Stimulated activated effector memory CD8-positive, alpha-beta T cell treated with anti-CD3 and anti-CD28 coated beads, Interleukin-12 subunit alpha, Interleukin-12 subunit beta, amount 100 ng/mL, for 72 hours (primary cell): Measurements from ENCODE around the gene STT3B.
"Not testable (repeated sequence)": the region's sequence is repeated elsewhere in the genome, so short reads cannot be mapped to it uniquely, and the experiment has no call there.

ENCODE experiments used
- ATAC-seq: fragments of 150-1000 bp; cut with Tn5 transposase; 2 replicates; pipeline ENCODE4 v1.10.0; 2021
- DNase-seq, 2 donors: peaks; one replicate each; pipeline ENCODE4 v3.0.0; 2021 to 2022; ENCODE audit warnings: low spot score in 2 of 2
- H3K27ac Mint-ChIP-seq: one replicate; pipeline ENCODE4 v1.8.0; 2022; ENCODE audit warnings: mild to moderate bottlenecking, mixed read lengths
- H3K36me3 Mint-ChIP-seq: one replicate; pipeline ENCODE4 v1.8.0; 2022; ENCODE audit warnings: mild to moderate bottlenecking, mixed read lengths
- H3K4me1 Mint-ChIP-seq: one replicate; pipeline ENCODE4 v1.8.0; 2022; ENCODE audit warnings: mixed read lengths
- H3K4me3 Mint-ChIP-seq: one replicate; pipeline ENCODE4 v1.8.0; 2022; ENCODE audit warnings: mild to moderate bottlenecking, mixed read lengths
- H3K9me3 Mint-ChIP-seq: one replicate; pipeline ENCODE4 v1.8.0; 2022; ENCODE audit warnings: mixed read lengths

The STT3B gene

DNA sequence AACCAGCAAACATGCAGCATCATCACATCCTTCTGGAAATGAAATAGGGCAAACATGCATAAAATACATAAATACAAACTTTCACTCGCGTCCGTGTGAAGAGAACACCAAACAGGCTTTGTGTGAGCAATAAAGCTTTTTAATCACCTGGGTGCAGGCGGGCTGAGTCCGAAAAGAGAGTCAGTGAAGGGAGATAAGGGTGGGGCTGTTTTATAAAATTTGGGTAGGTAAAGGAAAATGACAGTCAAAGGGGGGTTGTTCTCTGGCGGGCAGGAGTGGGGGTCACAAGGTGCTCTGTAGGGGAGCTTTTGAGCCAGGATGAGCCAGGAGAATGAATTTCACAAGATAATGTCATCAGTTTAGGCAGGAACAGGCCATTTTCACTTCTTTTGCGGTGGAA is 26.2 kb upstream of the STT3B start:
- peaks cover 44% of the 10 kb centered on the region for H3K4me1 Mint-ChIP-seq
- H3K4me3 Mint-ChIP-seq, H3K9me3 Mint-ChIP-seq, H3K36me3 Mint-ChIP-seq, ATAC-seq, H3K27ac Mint-ChIP-seq, DNase-seq: not testable (repeated sequence)

DNA sequence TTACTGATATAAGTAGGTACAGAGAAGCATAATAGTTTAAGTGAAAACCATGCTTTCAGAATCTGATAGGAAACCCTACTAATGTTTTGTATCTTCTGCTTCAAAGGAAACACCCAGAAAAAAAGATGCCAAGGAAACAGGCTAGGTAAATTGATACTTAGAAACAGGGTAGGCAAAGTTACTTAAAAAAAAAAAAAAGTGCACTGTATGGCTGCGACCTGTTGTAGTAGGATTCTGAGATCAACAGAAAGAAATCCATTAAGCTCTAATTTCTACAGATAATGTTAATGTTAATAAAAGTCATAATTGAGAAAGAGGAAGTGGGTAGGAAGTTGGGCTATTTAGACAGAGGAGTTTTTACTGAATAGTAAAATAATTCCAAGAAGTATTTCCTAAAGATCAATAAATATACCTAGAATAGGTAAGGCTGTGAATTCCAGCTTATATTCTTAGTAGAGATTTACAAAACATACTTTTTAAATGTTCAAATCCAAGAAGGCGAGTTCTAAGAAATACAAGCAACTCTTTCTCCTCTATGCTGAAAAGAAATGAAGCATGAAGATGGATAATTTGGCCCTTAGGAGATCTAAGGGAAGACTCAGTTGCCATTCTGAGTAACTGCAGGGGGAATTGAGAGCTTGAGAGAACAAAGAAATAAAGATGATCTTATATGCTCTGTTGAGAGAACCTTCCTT is 24.1 kb upstream of the STT3B start:
- no peak for ATAC-seq
- no peak overlapping the region for H3K27ac Mint-ChIP-seq
- no peak for DNase-seq
- H3K9me3 Mint-ChIP-seq: no peaks in the 10 kb centered on the region
- no peak overlapping the region for H3K4me3 Mint-ChIP-seq
- no peaks in the 10 kb centered on the region for H3K36me3 Mint-ChIP-seq
- H3K4me1 Mint-ChIP-seq: peaks cover 29% of the 10 kb centered on the region

DNA sequence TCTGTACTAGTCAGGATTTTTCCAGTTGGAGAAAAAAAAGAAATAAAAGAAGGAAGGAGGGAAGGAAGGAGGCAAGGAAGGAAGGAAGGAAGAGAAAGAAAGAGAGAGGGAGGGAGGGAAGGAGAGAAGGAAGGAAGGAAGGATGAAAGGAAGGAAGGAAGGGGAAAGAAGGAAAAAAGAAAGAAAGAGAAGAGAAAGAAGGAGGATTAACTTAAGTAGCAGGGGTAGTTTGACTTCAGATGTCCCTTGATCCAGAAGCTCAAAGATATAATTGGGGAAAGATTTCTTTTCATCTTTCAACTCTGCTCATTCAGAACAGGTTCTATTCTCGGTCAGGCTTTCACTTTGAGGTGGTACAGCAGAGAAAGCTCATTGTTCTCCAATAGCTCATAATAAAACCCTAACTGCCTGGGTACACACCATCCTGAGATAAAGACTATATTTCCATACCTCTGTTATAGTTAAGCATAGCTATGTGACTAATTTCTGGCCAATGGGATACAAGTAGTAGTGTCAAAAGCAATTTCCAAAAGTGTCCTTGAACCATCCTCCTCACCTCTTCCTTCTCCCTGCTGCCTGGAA is 23.5 kb upstream of the STT3B start:
- peaks cover 28% of the 10 kb centered on the region for H3K4me1 Mint-ChIP-seq
- ATAC-seq (no peak), DNase-seq (no peak)
- no peaks in the 10 kb centered on the region for H3K36me3 Mint-ChIP-seq
- no peak overlapping the region for H3K27ac Mint-ChIP-seq
- H3K4me3 Mint-ChIP-seq: no peak overlapping the region
- H3K9me3 Mint-ChIP-seq: no peaks in the 10 kb centered on the region

DNA sequence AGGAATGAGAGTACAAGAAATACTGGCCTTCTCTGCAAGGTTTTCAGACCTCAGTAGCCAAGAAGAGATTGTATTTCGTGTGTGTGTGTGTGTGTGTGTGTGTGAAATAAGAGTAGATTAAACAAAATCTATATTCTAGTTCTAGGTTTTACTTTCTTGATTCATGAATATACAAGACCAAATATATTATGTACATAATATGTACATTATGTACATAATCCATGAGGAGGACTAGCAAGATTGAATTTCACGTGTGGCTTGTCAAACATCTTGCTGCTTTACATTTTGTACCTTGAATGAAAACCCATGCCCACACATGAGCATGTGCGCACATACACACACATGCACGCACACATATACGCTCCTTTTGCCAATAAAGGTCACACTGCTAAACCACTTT is 18.2 kb upstream of the STT3B start:
- H3K9me3 Mint-ChIP-seq: no peaks in the 10 kb centered on the region
- no peaks in the 10 kb centered on the region for H3K36me3 Mint-ChIP-seq
- H3K4me3 Mint-ChIP-seq: no peak overlapping the region
- DNase-seq (no peak), ATAC-seq (no peak)
- no peak overlapping the region for H3K27ac Mint-ChIP-seq
- H3K4me1 Mint-ChIP-seq: peaks cover 2% of the 10 kb centered on the region

DNA sequence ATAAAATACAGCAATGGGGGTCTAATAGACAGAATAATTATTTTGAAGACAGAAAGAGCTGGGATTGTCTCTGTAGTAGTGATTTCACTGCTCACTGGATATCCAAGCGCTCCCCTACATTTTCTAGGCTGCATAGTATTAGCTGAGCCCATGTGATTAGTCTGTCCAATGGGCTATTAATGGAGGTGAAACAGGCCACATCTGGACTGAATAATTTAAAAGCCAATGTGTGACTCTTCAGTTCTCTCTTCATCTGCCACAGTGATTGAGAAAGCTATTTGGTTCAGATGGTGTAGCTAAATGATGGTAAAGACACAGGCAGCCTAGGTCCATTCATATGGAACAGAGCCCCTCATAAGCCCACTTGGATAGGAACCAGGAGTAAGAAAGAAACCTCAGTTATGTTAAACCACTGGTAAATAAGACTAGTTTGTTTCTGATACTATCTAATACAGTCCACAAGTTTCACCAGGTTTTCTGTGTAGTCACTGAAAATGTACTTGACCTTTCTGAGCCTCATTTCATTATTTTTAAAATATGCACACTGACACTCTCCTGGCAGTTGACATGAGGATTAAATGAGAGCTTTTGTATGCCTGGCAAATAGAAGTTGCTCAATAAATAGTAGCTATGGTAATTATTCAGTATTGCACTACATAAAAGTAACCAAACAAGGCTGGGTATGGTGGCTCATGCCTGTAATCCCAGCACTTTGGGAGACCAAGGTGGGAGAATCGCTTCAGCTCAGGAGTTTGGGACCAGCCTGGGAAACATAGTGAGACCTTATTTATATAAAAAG is 17.0 kb upstream of the STT3B start:
- DNase-seq (no peak), ATAC-seq (no peak)
- no peaks in the 10 kb centered on the region for H3K36me3 Mint-ChIP-seq
- no peaks in the 10 kb centered on the region for H3K9me3 Mint-ChIP-seq
- H3K4me3 Mint-ChIP-seq: no peak overlapping the region
- H3K27ac Mint-ChIP-seq: no peak overlapping the region
- no peaks in the 10 kb centered on the region for H3K4me1 Mint-ChIP-seq

DNA sequence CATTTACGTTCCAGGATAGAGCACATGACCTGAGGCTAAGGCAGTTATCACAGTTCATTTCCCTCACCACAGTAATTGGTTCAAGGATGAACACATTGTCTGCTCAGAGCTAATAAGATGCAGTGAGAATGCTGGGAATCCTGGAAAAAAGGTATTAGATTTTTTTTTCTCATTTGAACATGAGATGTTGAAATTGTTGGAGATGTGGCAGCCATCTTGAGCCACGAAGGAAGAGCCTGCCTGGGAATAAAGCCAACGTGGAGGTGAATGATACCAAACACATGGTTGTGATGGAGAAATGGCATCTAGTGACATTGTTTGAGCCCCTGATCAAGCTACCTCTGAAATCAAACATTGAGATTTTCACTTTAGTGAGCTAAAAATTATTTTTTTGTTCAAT is 16.0 kb upstream of the STT3B start:
- no peaks in the 10 kb centered on the region for H3K36me3 Mint-ChIP-seq
- H3K4me3 Mint-ChIP-seq: no peak overlapping the region
- no peaks in the 10 kb centered on the region for H3K9me3 Mint-ChIP-seq
- no peak for ATAC-seq
- DNase-seq: no peak
- H3K27ac Mint-ChIP-seq: no peak overlapping the region
- H3K4me1 Mint-ChIP-seq: peaks cover 4% of the 10 kb centered on the region

DNA sequence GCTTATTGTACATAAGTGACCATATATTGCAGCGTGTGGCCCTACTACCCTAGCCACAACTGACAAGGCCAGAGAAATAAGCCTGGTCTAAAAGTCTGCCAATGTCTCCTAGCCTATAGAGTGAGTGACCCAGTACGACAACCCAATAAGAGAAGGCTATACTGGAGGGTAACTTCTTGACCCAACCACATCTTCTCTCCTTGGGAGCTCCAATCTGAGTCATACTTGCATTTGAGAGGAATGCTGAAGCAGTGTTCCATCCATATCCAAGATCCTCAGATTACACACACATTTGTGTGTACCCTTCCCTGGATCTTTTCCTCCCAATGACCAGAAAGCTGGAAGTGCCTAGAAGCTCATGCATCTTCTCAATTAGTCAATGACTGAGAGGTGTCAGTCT is 11.3 kb upstream of the STT3B start:
- Mint-ChIP-seq H3K27ac (peak overlapping the region; percentile 24), H3K36me3 (no peaks in the 10 kb centered on the region), H3K4me1 (peaks cover 11% of the 10 kb centered on the region), H3K4me3 (no peak overlapping the region), H3K9me3 (no peaks in the 10 kb centered on the region)
- DNase-seq: no peak
- ATAC-seq: no peak

DNA sequence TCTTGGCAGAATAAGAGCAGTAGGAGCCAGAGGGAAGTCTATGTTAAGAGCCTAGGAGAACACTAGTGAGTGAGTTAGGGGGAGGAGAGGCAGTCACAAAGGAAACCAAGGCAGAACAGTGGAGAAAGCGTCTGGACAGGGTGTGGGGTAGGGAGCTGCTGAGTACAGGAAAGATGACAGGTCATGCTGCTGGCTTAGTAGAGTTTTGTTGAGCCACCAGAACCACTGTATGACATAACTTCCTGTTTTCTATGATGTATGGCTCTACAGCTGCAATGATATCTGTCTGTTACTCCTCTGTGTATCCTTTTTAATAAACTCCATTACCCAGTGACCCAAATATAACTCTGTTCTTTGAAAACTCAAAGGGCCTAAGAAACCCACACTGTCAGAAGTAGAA is 10.6 kb upstream of the STT3B start:
- DNase-seq (peak in 1 of 2 donors; percentile 54), ATAC-seq (peak; percentile 99)
- no peak overlapping the region for H3K4me3 Mint-ChIP-seq
- H3K4me1 Mint-ChIP-seq: peaks cover 11% of the 10 kb centered on the region
- no peaks in the 10 kb centered on the region for H3K36me3 Mint-ChIP-seq
- no peaks in the 10 kb centered on the region for H3K9me3 Mint-ChIP-seq
- peak overlapping the region; percentile 24 for H3K27ac Mint-ChIP-seq

DNA sequence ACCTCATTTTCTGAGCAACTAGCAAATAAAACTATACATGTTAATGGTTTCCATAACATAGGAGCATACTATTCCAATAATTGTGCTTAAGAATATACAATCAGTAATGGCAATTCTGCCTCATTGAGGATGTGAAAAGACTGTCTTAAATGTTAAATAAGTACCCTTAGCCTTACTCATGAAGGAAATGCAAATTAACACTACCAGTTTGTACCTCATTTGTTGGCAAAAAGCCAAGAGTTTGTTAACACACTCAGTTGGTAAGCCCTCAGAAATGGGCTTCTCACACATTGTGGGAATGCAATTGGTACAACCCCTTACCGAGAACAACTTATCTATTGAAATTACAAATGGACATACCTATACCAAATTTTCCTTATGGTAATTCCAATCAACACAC is 9.2 kb upstream of the STT3B start:
- Mint-ChIP-seq H3K27ac (no peak overlapping the region), H3K4me1 (peaks cover 11% of the 10 kb centered on the region), H3K36me3 (no peaks in the 10 kb centered on the region), H3K9me3 (no peaks in the 10 kb centered on the region), H3K4me3 (no peak overlapping the region)
- no peak for DNase-seq
- ATAC-seq: no peak

DNA sequence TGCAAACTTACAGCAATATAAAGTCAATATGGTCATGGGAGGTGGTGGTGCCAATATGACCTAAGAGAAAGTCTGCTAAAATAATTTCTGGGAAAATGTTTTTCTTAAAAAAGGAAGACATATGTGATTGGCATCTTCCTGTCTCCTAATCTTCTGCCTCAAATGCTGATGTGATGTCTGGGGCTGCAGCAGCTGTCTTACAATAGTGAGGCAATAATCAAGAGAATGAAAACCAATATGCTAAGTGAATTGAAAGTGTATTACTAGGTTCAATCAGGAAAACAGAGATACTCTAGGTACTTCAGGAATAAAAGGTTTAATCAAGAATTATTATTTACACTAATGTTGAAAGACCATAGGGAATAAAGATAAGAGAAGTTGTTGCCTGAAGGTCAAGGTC is 7.2 kb upstream of the STT3B start:
- ATAC-seq (no peak), DNase-seq (no peak)
- Mint-ChIP-seq H3K27ac (no peak overlapping the region), H3K9me3 (no peaks in the 10 kb centered on the region), H3K4me1 (peaks cover 11% of the 10 kb centered on the region), H3K36me3 (no peaks in the 10 kb centered on the region), H3K4me3 (no peak overlapping the region)

DNA sequence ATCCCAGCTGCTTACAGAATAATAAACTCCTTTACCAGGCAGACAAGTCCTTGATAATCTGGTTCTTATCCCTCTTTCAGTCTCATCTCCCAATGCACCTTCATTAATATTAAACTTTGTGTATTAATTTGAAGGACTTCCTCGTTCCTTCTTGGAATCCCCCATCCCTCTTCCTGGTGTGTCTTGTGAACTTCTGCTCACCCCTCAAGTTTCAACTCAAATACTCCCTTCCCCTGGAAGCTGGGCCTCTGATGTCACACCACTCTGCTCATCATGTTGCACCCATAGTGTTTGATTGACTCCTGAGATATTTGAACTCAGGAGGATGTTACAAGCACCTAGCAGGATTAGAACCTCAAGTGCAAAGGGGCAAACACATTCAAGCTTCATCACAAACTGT is 3.3 kb upstream of the STT3B start:
- no peak for DNase-seq
- no peaks in the 10 kb centered on the region for H3K4me1 Mint-ChIP-seq
- no peak overlapping the region for H3K4me3 Mint-ChIP-seq
- H3K9me3 Mint-ChIP-seq: no peaks in the 10 kb centered on the region
- no peak for ATAC-seq
- no peak overlapping the region for H3K27ac Mint-ChIP-seq
- peaks cover 21% of the 10 kb centered on the region for H3K36me3 Mint-ChIP-seq

DNA sequence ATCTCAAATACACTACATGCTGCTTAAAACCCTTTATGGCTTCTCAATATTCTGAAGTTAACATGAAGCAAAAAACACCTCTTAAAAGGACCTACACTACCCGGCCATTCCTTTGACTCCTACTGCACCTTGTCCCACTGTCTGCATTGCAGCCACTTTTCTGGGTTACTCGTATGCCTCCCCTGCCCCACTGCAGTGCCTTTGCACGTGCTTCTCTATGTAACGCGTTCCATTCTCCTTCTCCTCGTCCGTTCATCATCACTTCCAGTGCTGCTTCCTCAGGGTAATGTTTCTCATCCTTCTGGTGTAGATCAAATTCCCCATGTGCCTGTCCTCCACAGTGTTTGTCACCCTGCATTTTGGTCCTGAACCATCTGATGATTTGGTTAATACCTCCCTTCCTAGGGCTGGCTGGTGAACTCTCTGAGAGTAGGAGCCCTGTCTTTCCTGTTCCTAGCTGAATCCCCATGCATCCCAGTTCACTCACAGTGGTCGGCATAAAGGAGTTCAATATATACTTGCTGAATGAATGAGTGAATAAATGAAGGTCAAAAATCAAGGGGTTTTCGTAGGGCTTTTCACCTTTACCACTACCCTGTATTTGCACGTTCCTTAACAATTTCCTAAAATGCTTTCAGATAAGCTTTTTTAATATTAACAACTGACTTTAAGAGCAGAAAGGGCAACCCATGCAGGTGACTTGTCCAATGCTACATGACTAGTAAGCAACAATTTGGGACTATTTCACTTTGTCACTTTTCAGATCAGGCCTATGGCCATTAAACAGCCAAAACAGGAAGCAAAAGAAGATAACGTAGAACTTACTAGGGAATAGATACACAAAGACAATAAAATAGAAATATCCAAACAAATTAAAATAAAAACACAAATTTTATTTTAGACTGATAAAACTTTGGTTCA is 2.4 kb upstream of the STT3B start:
- no peak for DNase-seq
- no peak for ATAC-seq
- H3K4me1 Mint-ChIP-seq: no peaks in the 10 kb centered on the region
- no peaks in the 10 kb centered on the region for H3K9me3 Mint-ChIP-seq
- no peak overlapping the region for H3K27ac Mint-ChIP-seq
- no peak overlapping the region for H3K4me3 Mint-ChIP-seq
- peaks cover 21% of the 10 kb centered on the region for H3K36me3 Mint-ChIP-seq

DNA sequence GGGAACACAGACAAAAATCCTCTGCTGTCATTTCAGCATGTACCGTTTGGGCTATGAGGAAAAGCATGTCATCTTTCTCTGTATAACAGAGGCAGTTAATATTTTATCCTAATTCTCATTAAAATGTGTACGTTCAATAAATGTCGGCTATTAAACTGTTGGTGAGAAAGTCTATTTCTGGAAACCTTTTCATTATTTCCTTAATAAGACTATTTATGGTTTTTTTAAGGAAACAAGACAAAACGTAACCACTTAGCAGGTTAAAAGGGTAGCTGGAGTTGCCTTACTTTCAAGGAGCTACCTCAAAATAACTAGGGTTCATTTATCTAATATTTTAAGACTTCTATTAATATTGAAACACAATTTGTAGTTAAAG is 1.8 kb upstream of the STT3B start:
- H3K4me1 Mint-ChIP-seq: peaks cover 1% of the 10 kb centered on the region
- H3K36me3 Mint-ChIP-seq: peaks cover 21% of the 10 kb centered on the region
- no peaks in the 10 kb centered on the region for H3K9me3 Mint-ChIP-seq
- DNase-seq (no peak), ATAC-seq (no peak)
- no peak overlapping the region for H3K27ac Mint-ChIP-seq
- H3K4me3 Mint-ChIP-seq: no peak overlapping the region

DNA sequence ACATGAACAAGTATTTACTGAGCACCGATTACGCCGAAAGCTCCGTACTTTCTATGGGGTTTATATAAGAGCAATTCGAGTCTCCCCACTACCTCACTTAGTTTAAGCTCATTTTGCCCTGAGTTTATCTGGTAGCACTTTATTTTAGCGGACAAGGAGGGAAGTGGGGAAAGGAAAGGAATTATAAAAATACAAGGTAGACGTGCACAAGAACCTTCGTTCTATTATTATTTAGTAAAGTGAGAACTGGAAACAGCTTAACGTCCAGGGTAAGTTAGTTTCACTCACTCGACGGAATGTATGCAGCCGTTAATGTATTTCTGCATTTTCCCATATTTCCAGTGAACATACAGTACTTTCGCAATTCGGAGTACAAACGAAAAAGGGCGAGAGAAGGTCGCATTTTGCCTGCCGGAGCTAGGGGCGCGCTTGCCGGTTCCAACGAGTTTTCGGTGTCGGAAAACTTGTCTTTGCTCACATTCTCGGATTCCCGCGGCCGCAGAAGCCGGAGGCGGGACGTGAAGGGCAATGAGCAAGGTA is 1.2 kb upstream of the STT3B start:
- DNase-seq: no peak
- Mint-ChIP-seq H3K27ac (peak overlapping the region; percentile 99), H3K4me3 (no peak overlapping the region), H3K9me3 (no peaks in the 10 kb centered on the region), H3K4me1 (peaks cover 7% of the 10 kb centered on the region), H3K36me3 (peaks cover 21% of the 10 kb centered on the region)
- no peak for ATAC-seq

DNA sequence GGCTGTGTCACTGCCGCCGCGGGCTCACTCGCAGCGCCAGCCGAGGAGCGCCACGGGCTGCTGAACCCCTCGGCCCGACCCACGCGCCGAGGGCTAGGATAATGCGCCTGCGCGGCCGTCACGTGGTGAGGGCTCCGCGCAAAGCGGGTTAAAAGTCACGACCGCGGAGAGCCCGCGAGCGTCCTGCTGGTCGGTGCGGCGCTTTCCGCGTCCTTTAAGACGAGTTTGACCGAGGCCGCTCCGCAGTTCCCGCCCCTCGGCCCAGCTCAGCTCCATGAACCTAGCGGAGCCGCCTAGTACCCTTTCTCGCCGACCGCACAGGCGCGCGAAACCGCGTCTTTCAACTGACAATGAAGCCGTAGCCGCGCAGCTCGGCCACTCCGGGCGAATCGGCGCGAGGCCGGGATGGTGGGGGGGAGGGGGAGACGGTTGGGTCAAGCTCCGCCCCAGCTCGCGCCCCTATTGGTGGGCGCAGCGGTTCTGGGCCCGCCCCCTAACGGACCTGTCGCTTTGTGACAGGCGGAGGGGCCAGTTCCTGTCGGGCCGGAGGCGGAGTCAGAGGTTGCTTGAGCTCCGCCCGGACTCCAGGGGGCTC is 636 bp upstream of the STT3B start:
- Mint-ChIP-seq H3K4me1 (peaks cover 13% of the 10 kb centered on the region), H3K9me3 (no peaks in the 10 kb centered on the region), H3K4me3 (no peak overlapping the region), H3K36me3 (peaks cover 21% of the 10 kb centered on the region), H3K27ac (peak overlapping the region; percentile 99)
- ATAC-seq (peak; percentile 91), DNase-seq (peak; percentile 94 to 97)
